Stimulated activated CD8-positive, alpha-beta memory T cell treated with anti-CD3 and anti-CD28 coated beads, Interleukin-4, amount 100 ng/mL, for 48 hours (primary cell): Measurements from ENCODE around the gene KLF7.
A peak's percentile ranks its signal among the peaks of the same experiment; 100 is the strongest.

Experiments
- DNase-seq: peaks from one replicate; pipeline ENCODE4 v3.0.0-alpha.2; 2020

Gene KLF7

GRCh38 chr2:207165121-207166038, at the start of gene KLF7:
Gene KLF7, minus strand, starts transcription at chr2:207165948. Its CDS starts 380 bp downstream, at chr2:207165568.
- peak; percentile 70 for DNase-seq

GRCh38 chr2:207215308-207215707, 49.6 kb upstream of the KLF7 start:
- no peak for DNase-seq

GRCh38 chr2:207214446-207214845, 48.7 kb upstream of the KLF7 start:
- DNase-seq = no peak

GRCh38 chr2:207206011-207206410, 40.3 kb upstream of the KLF7 start:
- DNase-seq = no peak

- DNase-seq = no peak
Observed at GRCh38 chr2:207205173-207205957, 39.6 kb upstream of the KLF7 start.

GRCh38 chr2:207203056-207203455, 37.3 kb upstream of the KLF7 start:
- DNase-seq = no peak

- no peak for DNase-seq
Observed at GRCh38 chr2:207202645-207203044, 36.9 kb upstream of the KLF7 start.

GRCh38 chr2:207201416-207201815, 35.7 kb upstream of the KLF7 start:
- no peak for DNase-seq

GRCh38 chr2:207200136-207200535, 34.4 kb upstream of the KLF7 start:
- no peak for DNase-seq

- no peak for DNase-seq
Observed at GRCh38 chr2:207194028-207194427, 28.3 kb upstream of the KLF7 start.

- no peak for DNase-seq
Observed at GRCh38 chr2:207188626-207189419, 23.1 kb upstream of the KLF7 start.

GRCh38 chr2:207185372-207185771, 19.6 kb upstream of the KLF7 start:
- DNase-seq = no peak

GRCh38 chr2:207184768-207185167, 19.0 kb upstream of the KLF7 start:
- DNase-seq = no peak

GRCh38 chr2:207184348-207184747, 18.6 kb upstream of the KLF7 start:
- DNase-seq = no peak

GRCh38 chr2:207183506-207183905, 17.8 kb upstream of the KLF7 start:
- DNase-seq = no peak

- no peak for DNase-seq
Observed at GRCh38 chr2:207182911-207183310, 17.2 kb upstream of the KLF7 start.

GRCh38 chr2:207181526-207182274, 16.0 kb upstream of the KLF7 start:
- no peak for DNase-seq

- no peak for DNase-seq
Observed at GRCh38 chr2:207180741-207181140, 15.0 kb upstream of the KLF7 start.

GRCh38 chr2:207176247-207176646, 10.5 kb upstream of the KLF7 start:
- DNase-seq = no peak

- no peak for DNase-seq
Observed at GRCh38 chr2:207173641-207174040, 7.9 kb upstream of the KLF7 start.

- DNase-seq = no peak
Observed at GRCh38 chr2:207167099-207167923, 1.6 kb upstream of the KLF7 start.
